Measurements from ENCODE around the gene HIC1.
A peak's percentile ranks its signal among the peaks of the same experiment; 100 is the strongest.

The HIC1 gene

DNA sequence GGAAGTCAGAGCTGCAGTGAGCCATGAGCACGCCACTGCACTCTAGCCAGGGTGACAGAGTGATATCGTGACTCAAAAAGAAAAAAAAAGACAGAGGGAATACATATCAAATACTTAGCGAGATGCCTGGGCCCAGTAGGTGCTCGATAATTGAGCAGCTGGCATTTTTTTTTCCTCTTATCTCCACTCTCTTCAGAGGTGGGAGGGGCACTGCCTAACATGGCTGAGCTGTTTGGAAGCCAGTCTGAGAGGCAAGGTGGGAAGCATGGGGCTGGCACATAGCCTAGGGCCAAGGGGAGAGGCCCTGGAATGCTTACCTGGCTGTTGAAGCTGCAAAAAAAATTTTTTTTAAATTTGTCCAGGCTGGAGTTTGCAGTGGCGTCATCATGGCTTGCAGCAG, 38.4 kb downstream of the HIC1 start:
- Histone ChIP-seq H3K4me3 (ENCODE audit: low read length in 2 of 2) (no peak overlapping the region), H3K9me3 (ENCODE audit: control insufficient read depth in 2 of 2, low read length in 2 of 2) (no peaks in the 10 kb centered on the region), H3K27ac (ENCODE audit: low read length) (no peak overlapping the region), H3K4me1 (ENCODE audit: control insufficient read depth, insufficient read depth, low read length) (peaks cover 18% of the 10 kb centered on the region), H3K36me3 (ENCODE audit: control insufficient read depth in 2 of 2, insufficient read depth in 2 of 2, low read length in 2 of 2) (peaks cover 0 to 10% of the 10 kb centered on the region in 2 donors), H3K27me3 (ENCODE audit: control insufficient read depth in 1 of 2, insufficient read depth in 2 of 2, low read length in 2 of 2) (no peaks in the 10 kb centered on the region), H3K9ac (ENCODE audit: low read length in 2 of 2) (no peak overlapping the region)

DNA sequence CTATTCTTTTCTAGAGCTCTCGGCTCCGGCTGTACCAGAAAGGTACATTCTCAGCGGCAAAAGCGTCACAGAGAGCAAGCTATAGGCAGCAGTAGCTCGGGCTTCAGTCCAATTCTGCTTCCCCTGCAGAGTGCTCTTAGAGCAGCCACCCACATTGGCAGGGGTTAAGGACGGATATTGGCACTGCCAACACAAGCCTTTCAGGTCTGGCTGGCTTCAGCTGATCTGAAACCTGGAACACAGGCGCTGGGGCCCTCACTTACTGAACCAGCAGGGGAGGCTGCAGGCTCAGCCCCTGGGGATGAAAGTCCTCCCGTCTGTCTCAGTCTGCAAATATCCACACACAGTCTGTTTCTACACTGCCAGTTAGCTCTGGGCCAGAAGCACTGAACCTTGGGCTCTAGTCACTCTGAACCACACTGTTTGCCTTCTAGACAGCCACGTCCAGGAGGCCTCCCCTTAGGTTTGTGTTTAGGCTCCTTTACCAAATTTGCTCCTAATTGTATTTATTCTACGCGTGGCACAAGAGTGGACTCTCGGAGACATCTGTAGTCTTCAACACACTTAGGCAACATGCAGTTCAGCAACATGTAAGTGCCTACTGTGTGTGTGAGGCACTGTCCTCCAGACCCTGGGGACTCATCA, 40.1 kb downstream of the HIC1 start:
- Histone ChIP-seq H3K36me3 (ENCODE audit: control insufficient read depth in 2 of 2, insufficient read depth in 2 of 2, low read length in 2 of 2) (peaks cover 0 to 8% of the 10 kb centered on the region in 2 donors), H3K4me3 (ENCODE audit: low read length in 2 of 2) (no peak overlapping the region), H3K27me3 (ENCODE audit: control insufficient read depth in 1 of 2, insufficient read depth in 2 of 2, low read length in 2 of 2) (no peaks in the 10 kb centered on the region), H3K9ac (ENCODE audit: low read length in 2 of 2) (no peak overlapping the region), H3K9me3 (ENCODE audit: control insufficient read depth in 2 of 2, low read length in 2 of 2) (no peaks in the 10 kb centered on the region), H3K4me1 (ENCODE audit: control insufficient read depth, insufficient read depth, low read length) (peaks cover 8% of the 10 kb centered on the region), H3K27ac (ENCODE audit: low read length) (peak overlapping the region; percentile 11)

DNA sequence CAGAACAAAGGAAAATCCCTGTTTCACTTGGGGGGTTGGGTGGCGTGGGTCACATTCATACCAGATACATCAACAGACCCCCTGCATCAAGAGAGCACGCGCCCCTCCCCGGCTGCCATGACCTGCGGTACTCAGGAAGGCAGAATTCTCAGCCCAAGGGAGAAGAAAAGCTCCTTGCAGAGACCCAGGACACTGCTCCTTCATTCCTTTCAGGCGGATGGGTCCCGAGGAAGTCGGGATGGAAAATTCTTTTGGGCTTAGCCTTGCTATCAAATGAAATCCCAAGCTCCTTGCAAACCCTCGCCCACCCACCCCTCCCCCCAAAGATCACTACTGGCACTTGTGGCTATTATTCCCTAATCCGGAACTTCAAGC, 40.6 kb downstream of the HIC1 start:
- Histone ChIP-seq H3K9ac (ENCODE audit: low read length in 2 of 2) (no peak overlapping the region), H3K27me3 (ENCODE audit: control insufficient read depth in 1 of 2, insufficient read depth in 2 of 2, low read length in 2 of 2) (no peaks in the 10 kb centered on the region), H3K9me3 (ENCODE audit: control insufficient read depth in 2 of 2, low read length in 2 of 2) (no peaks in the 10 kb centered on the region), H3K4me1 (ENCODE audit: control insufficient read depth, insufficient read depth, low read length) (peaks cover 4% of the 10 kb centered on the region), H3K4me3 (ENCODE audit: low read length in 2 of 2) (no peak overlapping the region), H3K27ac (ENCODE audit: low read length) (peak overlapping the region; percentile 11), H3K36me3 (ENCODE audit: control insufficient read depth in 2 of 2, insufficient read depth in 2 of 2, low read length in 2 of 2) (peaks cover 0 to 8% of the 10 kb centered on the region in 2 donors)

DNA sequence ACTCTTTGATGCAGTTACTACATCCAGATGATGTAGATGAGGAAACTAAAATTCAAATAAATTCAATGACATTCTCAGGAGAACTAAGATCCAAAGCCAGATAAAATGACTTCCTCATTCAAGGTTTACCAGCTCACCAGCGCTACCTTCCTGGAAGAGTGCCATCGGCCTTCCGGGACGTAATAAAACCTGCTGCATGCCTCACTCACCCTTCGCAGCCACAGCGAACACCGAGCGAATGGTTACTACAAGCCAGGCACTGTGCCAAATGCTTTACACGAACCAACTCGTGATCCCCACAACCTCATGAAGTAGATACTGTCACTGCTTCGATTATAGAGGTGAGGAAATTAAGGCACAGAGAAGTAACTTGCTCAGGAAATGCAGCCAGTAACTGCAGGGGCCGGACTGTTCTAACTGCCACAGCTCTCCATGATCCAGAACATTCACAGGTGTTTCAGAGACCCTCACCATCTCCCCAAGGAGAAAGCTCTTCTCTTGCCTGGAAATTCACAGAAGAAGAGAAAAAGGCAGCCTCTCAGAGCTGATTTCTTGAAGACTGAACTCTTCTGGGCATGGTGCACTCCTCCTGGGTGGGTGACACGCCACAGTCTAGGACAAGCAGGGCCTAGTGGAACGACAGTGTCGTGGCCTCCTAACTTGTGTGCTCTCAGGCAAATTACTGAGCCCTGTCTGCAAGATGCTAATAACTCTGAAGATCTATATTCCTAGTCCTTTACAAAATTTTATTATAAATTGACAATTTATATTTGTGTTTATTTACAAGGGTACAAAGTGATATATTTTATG, 46.8 kb downstream of the HIC1 start:
- Histone ChIP-seq H3K4me3 (ENCODE audit: low read length in 2 of 2) (no peak overlapping the region), H3K36me3 (ENCODE audit: control insufficient read depth in 2 of 2, insufficient read depth in 2 of 2, low read length in 2 of 2) (no peaks in the 10 kb centered on the region), H3K27ac (ENCODE audit: low read length) (no peak overlapping the region), H3K9me3 (ENCODE audit: control insufficient read depth in 2 of 2, low read length in 2 of 2) (no peaks in the 10 kb centered on the region), H3K9ac (ENCODE audit: low read length in 2 of 2) (no peak overlapping the region), H3K4me1 (ENCODE audit: control insufficient read depth, insufficient read depth, low read length) (peaks cover 7% of the 10 kb centered on the region), H3K27me3 (ENCODE audit: control insufficient read depth in 1 of 2, insufficient read depth in 2 of 2, low read length in 2 of 2) (no peaks in the 10 kb centered on the region)

DNA sequence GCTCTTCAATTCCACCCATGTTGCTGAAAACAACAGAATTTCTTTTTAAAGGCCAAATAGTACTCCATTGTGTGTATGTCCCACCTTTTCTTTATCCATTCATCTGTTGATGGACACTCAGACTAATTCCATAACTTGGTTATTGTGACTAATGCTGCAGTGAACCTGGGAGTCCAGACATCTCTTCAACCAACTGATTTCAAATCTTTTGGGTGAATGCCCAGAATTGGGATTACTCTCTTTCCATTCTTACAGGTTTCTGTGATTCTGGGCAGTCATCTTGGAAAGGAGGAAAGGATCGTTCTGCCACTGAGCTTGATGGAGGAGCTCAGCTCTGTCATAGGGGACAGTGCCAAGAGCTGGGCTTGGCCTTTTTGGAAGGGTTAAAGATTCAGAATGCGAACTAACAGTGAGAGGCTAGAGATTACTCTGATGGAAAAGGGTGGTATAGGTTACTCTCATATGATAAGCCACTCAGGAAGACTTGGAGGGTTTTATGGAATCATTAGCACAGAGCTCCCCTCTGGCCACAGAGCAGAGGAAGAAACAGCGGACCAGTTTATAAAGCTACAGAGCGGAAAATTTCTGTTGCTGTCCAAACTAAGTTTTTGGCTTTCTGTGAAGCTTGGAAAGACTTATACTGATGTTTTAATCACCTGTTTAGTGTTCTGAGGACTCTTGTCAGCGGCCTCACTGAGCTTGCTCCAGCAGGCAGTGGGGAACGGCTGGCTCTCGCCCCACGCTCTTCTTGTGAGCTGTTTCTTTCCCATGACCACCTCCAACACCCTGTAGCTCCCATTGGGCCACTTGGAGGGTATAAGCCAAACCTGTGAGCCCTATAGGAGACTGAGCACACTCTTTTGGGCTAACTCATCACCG, 48.3 kb downstream of the HIC1 start:
- no peak overlapping the region for H3K4me3 ChIP-seq (ENCODE audit: low read length in 2 of 2)
- H3K36me3 ChIP-seq (ENCODE audit: control insufficient read depth in 2 of 2, insufficient read depth in 2 of 2, low read length in 2 of 2) = no peaks in the 10 kb centered on the region
- H3K9me3 ChIP-seq (ENCODE audit: control insufficient read depth in 2 of 2, low read length in 2 of 2) = no peaks in the 10 kb centered on the region
- H3K27ac ChIP-seq (ENCODE audit: low read length) = peak overlapping the region; percentile 46
- H3K27me3 ChIP-seq (ENCODE audit: control insufficient read depth in 1 of 2, insufficient read depth in 2 of 2, low read length in 2 of 2) = no peaks in the 10 kb centered on the region
- H3K9ac ChIP-seq (ENCODE audit: low read length in 2 of 2) = no peak overlapping the region
- H3K4me1 ChIP-seq (ENCODE audit: control insufficient read depth, insufficient read depth, low read length) = peaks cover 17% of the 10 kb centered on the region

DNA sequence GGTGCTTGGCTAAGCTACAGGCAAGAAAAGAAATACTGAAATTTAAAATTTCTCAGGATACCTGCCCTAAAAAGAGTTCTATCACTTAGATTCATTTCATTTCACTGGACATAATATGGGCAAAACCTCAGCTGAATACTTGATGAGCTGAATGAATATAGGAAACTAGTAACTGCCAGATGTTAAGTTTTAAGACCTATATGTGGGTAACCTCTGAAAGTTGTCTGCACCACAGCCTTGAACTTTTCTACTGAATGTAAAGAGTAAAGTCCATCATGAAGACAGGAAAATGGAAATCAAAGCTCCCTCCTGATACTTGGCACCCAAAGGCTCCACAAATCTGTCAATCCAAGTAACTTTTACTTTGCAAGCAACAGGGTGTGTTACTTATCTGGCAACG, 50.8 kb downstream of the HIC1 start:
- Histone ChIP-seq H3K9me3 (ENCODE audit: control insufficient read depth in 2 of 2, low read length in 2 of 2) (no peaks in the 10 kb centered on the region), H3K9ac (ENCODE audit: low read length in 2 of 2) (no peak overlapping the region), H3K4me3 (ENCODE audit: low read length in 2 of 2) (no peak overlapping the region), H3K4me1 (ENCODE audit: control insufficient read depth, insufficient read depth, low read length) (peaks cover 17% of the 10 kb centered on the region), H3K36me3 (ENCODE audit: control insufficient read depth in 2 of 2, insufficient read depth in 2 of 2, low read length in 2 of 2) (no peaks in the 10 kb centered on the region), H3K27ac (ENCODE audit: low read length) (no peak overlapping the region), H3K27me3 (ENCODE audit: control insufficient read depth in 1 of 2, insufficient read depth in 2 of 2, low read length in 2 of 2) (no peaks in the 10 kb centered on the region)

DNA sequence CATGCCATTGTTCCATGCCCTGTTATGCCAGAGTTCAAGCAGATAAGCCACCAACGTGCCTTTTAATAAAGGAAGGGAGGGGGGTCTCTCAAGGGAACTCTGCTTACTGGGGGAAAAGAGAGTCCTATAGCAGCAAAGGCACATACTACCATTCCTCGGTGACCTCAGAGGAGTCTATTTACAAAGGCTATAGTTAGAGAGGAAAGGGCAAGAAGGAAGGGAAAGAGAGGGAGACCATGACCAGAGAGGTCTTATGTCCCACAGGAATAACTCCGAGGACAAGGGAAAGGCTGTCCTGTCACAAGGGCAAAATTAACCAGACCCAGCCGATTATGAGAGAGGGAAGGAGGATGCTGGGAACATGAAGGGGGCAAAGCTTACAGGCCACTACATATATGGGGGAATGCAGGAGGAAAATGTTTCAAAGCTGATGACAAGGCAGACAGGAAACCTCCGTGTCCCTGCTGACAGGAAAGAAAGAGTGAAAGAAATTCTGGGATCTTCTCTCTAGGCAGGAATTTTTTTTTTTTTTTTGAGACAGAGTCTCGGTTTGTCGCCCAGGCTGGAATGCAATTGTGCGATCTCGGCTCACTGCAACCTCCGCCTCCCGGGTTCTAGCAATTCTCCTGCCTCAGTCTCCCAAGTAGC, 51.5 kb downstream of the HIC1 start:
- Histone ChIP-seq H3K4me1 (ENCODE audit: control insufficient read depth, insufficient read depth, low read length) (peaks cover 17% of the 10 kb centered on the region), H3K27me3 (ENCODE audit: control insufficient read depth in 1 of 2, insufficient read depth in 2 of 2, low read length in 2 of 2) (no peaks in the 10 kb centered on the region), H3K27ac (ENCODE audit: low read length) (no peak overlapping the region), H3K9ac (ENCODE audit: low read length in 2 of 2) (no peak overlapping the region), H3K4me3 (ENCODE audit: low read length in 2 of 2) (no peak overlapping the region), H3K36me3 (ENCODE audit: control insufficient read depth in 2 of 2, insufficient read depth in 2 of 2, low read length in 2 of 2) (no peaks in the 10 kb centered on the region), H3K9me3 (ENCODE audit: control insufficient read depth in 2 of 2, low read length in 2 of 2) (no peaks in the 10 kb centered on the region)

DNA sequence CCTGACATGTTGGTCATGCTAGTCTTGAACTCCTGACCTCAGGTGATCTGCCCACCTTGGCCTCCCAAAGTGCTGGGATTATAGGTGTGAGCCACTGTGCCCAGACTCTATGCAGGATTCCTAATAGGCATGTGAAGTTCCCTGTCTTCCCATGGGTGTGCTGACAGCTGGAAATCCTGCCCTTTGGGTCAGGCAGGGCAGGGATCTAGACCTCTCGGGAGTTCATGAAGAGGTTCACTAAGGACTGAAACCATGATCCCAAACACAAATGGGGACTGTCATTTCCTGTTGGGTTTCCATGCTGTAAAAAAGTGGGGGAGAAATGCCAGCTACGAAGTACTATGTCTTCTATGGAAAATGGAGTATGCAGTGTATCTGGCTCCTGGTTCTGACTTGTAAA, 52.1 kb downstream of the HIC1 start:
- Histone ChIP-seq H3K36me3 (ENCODE audit: control insufficient read depth in 2 of 2, insufficient read depth in 2 of 2, low read length in 2 of 2) (no peaks in the 10 kb centered on the region), H3K9ac (ENCODE audit: low read length in 2 of 2) (no peak overlapping the region), H3K27ac (ENCODE audit: low read length) (peak overlapping the region; percentile 53), H3K9me3 (ENCODE audit: control insufficient read depth in 2 of 2, low read length in 2 of 2) (no peaks in the 10 kb centered on the region), H3K4me1 (ENCODE audit: control insufficient read depth, insufficient read depth, low read length) (peaks cover 17% of the 10 kb centered on the region), H3K4me3 (ENCODE audit: low read length in 2 of 2) (no peak overlapping the region), H3K27me3 (ENCODE audit: control insufficient read depth in 1 of 2, insufficient read depth in 2 of 2, low read length in 2 of 2) (no peaks in the 10 kb centered on the region)

DNA sequence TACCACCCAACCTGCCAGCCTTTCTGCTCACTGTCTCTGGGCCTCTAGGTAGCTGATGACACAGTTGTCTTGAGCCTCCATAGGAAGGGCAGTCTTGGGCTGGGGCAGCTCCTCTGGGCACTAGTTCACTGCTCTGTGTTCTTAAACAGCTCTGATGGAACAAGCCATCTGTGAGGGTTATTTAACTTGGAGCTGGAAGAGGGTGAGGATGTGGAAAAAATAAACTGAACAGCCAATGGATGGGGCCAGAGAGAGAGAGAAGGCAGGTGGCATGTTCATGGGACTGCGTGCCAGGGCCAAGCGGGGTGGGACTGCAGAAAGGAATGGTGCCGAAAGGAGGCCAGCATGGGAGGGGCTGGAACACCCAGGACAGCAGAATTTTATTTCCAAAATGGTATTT, 52.6 kb downstream of the HIC1 start:
- Histone ChIP-seq H3K4me1 (ENCODE audit: control insufficient read depth, insufficient read depth, low read length) (peaks cover 17% of the 10 kb centered on the region), H3K27ac (ENCODE audit: low read length) (peak overlapping the region; percentile 53), H3K9ac (ENCODE audit: low read length in 2 of 2) (no peak overlapping the region), H3K27me3 (ENCODE audit: control insufficient read depth in 1 of 2, insufficient read depth in 2 of 2, low read length in 2 of 2) (no peaks in the 10 kb centered on the region), H3K4me3 (ENCODE audit: low read length in 2 of 2) (no peak overlapping the region), H3K9me3 (ENCODE audit: control insufficient read depth in 2 of 2, low read length in 2 of 2) (no peaks in the 10 kb centered on the region), H3K36me3 (ENCODE audit: control insufficient read depth in 2 of 2, insufficient read depth in 2 of 2, low read length in 2 of 2) (no peaks in the 10 kb centered on the region)

DNA sequence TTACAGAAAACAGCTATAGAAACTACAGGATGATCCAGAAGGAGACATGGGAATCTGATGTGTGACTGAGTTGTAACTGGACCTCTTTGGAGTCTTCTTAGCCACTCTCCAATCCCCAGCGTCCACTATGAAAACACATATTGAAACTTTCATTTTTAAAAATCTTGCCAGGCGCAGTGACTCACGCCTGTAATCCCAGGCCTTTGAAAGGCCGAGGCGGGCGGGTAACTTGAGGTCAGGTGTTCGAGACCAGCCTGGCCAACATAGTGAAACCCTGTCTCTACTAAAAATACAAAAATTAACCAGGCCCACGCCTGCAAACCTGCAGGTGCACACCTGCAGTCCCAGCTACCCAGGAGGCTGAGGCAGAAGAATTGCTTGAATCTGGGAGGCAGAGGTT, 53.3 kb downstream of the HIC1 start:
- no peaks in the 10 kb centered on the region for H3K36me3 ChIP-seq (ENCODE audit: control insufficient read depth in 2 of 2, insufficient read depth in 2 of 2, low read length in 2 of 2)
- H3K9me3 ChIP-seq (ENCODE audit: control insufficient read depth in 2 of 2, low read length in 2 of 2) = no peaks in the 10 kb centered on the region
- H3K9ac ChIP-seq (ENCODE audit: low read length in 2 of 2) = no peak overlapping the region
- no peaks in the 10 kb centered on the region for H3K27me3 ChIP-seq (ENCODE audit: control insufficient read depth in 1 of 2, insufficient read depth in 2 of 2, low read length in 2 of 2)
- H3K27ac ChIP-seq (ENCODE audit: low read length) = no peak overlapping the region
- peaks cover 14% of the 10 kb centered on the region for H3K4me1 ChIP-seq (ENCODE audit: control insufficient read depth, insufficient read depth, low read length)
- H3K4me3 ChIP-seq (ENCODE audit: low read length in 2 of 2) = no peak overlapping the region
